ENCODE data around the gene GBX2.

Gene GBX2

DNA sequence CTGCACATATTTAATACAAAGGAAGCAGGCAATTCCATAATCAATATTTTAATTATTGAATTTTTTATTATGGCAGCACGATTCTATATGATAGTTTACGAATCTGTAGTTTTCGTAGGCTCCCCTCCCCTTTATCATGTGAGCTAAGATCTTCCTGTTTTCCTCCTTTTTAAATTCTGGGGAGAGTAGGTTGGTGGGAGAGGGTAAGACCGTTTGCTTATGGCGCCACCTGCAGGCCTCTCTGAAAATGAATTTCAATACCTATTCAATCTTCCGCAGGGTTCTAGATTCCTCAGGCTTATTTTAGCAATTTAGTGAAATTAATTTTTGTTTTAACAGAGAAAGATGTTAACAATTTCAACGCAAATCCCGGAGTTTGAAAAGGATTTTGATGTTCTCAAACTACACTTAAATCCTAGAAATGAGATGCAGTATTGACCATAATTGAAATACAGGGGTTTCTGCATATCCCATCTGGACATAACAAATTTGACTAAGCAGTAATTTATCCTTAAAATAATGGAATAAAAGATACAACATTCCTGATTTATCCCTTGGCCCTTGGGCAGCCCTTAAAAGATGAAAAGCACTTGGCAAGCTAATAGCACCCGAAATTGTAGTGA, 12.8 kb upstream of the GBX2 start:
- peak; percentile 12 for DNase-seq (ENCODE audit: low spot score)

DNA sequence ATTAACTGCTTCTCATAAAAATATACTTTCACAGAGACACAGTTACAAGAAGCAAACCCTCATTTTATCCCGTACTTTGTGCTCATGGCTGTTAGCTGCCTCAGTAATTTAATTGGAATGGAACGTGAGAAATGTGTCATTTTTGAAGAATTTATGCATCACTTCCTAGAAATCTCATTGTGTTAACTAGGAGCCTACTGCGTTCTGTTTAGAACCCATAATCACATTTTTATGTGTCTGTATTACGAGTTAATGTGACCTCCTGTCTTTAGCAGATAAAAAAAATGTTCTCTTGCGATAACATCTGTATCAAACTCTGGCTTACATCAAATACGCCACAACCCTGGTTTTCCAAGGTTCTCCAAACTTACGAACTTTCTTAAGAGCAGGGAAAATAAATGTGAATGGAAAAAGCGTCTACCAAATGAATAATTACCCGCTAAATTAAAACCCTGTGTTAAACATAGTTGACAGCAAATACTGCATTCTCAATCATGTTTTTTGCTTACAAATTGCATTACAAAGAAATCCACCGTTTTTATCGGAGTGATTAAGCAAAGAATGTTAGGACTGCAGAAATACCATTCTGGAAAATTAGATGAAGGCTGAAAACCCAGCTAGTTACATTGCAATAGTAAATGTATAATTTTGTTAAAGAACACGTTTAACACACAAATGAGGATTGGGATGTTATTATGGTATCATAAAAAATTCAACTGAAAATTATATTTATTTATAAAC, 12.1 kb upstream of the GBX2 start:
- no peak for DNase-seq (ENCODE audit: low spot score)

DNA sequence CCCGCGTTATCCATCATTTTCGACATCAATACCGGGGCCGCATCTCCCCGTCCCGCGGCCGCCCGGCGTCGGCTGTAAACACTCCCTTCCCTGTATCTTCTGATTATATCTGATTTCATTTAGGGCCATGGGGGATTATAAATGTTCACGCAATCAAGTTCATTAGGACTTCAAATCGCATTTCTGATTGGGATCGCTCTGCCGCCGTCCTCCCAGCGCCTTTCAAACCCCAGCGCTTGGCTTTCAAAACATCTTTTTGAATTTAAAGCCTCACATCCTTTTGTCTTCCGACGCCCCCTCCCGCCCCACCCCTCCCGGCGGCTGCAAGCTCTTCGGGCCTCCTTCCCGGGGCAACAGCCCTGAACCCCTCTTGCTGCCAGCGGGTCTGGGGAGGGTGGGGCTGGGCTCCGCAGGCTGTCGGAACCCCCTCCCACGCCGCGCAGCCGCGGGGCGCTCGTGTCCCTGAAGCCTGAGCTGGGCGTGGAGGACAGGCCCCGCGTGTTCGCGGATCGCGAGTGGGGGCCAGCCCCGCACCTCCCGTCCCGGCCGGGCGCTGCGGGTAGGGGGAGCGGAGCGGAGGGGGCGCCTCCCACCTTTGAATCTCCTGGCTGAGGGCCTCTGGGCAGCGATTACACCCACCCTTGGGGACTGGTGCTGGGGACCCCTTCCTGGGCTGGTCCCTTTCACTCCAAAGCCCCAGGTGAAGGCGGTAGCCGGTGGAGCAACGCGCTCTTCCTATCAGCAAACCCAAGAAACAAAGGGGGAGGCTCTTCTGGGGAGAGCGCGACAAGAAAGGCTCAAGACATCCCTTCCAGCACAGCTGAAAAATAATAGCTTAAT, 11.3 kb upstream of the GBX2 start:
- no peak for DNase-seq (ENCODE audit: low spot score)

DNA sequence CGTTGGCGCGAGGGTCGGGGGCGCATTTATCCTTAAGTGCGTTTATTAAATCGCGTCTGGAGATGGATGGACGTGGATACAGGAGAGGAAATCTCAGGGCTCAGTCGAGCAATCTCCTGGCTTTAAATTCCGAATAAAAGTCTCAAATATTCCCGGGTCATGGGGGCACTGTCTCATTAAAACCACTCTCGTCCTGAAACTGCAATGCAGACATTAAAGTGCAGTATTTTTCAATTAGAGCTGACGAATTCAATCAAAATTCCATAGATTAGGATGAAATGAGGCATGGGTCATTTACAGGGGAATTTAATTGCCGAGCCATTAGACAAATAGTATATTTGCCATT, 10.7 kb upstream of the GBX2 start:
- no peak for DNase-seq (ENCODE audit: low spot score)

DNA sequence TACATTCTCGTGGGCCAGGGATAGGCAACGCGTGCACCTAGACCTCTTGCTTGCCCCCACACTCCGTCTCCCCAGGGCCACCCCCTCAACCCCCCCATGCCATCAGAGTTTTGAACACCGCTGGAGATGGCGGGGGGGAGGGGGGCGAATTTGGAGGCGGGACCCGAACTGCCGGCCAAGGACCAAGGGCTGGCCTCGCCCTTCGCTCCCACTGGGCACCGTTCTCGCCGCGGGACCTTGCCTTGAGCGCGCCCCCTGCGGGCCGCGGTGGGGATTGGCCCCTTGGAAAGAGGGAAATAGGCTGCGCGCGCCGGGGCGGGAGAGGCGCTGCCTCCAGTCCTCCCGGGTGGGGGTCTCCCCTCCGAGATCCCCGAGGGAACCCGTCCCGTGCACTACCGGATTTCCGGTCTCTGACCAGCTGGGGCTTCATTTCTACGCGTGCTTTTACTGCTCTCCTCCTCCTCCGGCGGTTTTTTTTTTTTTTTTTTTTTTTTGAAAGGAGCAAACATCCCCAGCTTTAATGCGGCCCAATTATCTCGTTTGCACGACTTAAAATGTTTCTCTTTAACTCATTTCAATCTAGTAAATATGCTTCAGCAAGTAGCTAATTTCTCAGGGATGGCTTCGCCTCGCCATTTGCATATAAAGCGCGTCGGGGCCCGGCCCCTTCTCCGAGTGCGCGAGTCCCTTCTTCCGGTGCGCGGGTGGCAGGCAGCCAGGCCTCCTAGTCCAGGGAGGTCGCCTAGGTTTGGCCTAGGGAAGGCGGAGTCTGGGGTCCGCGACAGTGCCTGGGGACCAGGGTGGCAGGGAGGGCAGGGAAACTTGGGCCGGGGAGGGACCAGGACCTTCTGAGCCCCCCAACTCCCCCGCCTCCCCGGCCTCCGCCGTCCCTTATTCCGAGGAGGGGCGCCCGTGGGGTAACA, 10.0 kb upstream of the GBX2 start:
- no peak for DNase-seq (ENCODE audit: low spot score)

DNA sequence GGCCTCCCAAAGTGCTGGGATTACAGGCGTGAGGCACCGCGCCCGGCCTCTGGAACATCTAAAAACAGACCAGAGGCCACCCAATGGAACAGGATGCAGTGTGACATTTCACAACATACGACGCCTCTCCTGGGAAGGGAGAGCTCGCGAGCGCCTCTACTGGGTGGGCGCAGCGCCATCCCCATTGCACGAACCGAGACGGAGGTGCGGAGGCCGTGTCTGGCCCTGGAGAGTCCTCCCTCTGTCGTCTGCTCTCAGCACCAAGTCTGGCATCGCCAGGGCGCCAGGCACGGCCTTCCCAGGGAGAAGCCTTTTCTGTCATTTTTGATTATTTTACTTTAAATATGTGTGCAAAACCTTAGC, 9.4 kb upstream of the GBX2 start:
- DNase-seq (ENCODE audit: low spot score): no peak

DNA sequence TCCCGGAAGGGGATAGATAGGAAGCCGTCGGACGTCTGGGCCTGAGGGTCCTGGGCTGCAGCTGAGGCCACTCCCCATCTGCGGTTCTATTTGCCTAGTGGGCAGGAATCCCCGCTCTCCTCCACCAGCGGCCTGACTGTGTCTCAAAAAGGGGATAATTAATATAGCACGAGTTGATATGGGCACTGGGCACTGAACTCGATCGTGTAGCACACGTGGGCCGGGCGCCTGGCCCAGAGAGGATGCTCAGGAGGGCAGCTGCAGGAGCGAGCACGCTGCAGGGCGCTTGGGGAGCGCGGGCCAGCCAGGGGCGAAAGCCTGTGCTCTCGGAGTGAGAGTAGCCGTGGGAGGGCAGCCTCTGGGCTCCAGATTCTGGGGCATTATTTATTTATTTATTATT, 8.8 kb upstream of the GBX2 start:
- DNase-seq (ENCODE audit: low spot score): no peak

DNA sequence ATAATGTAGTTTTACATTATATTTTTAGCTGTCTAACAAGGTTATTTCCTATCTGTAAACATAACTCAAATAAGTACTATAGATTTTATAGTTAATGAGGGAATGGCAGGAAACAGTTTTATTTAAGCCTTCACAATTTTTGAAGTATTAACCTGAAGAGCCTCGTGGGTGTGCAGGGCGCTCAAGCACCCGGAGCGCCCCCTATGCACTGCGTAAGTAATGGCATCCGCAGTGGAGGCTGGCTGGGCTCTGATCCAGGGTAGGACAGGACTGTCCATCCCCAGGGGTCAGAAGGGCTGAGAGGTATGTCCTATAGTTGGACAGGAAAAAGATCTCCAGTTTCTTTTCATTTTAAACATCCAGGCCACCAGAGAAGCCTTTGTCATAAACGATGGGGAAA, 8.2 kb upstream of the GBX2 start:
- DNase-seq (ENCODE audit: low spot score): no peak

DNA sequence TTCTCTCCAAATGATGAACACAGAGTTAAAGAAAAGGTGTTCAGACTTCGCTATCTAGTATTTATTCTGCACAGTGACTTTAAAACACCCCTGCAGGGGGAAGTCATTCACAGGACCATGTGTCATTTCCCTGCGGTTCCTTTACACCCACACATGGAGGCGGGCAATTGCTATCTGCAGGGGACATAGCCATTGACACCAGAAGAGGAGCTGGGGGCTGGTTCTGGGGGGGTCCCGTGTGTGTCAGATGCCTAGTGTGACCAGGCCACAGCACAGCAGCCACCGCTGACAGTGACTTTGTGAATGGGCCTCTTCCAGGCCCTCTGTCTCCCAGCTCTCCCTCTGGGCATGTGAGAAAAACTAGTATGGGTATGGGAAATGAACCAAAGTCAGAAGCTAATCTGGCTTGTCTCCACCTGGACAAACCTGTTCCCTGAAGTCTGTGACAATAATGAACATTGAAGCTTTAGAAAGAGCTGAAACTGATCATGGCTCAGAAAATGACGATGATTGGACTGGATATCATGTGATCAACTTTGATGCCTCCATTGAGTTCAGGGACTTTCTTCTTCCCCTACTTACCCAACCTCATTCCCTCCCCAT, 7.5 kb upstream of the GBX2 start:
- DNase-seq (ENCODE audit: low spot score): no peak

DNA sequence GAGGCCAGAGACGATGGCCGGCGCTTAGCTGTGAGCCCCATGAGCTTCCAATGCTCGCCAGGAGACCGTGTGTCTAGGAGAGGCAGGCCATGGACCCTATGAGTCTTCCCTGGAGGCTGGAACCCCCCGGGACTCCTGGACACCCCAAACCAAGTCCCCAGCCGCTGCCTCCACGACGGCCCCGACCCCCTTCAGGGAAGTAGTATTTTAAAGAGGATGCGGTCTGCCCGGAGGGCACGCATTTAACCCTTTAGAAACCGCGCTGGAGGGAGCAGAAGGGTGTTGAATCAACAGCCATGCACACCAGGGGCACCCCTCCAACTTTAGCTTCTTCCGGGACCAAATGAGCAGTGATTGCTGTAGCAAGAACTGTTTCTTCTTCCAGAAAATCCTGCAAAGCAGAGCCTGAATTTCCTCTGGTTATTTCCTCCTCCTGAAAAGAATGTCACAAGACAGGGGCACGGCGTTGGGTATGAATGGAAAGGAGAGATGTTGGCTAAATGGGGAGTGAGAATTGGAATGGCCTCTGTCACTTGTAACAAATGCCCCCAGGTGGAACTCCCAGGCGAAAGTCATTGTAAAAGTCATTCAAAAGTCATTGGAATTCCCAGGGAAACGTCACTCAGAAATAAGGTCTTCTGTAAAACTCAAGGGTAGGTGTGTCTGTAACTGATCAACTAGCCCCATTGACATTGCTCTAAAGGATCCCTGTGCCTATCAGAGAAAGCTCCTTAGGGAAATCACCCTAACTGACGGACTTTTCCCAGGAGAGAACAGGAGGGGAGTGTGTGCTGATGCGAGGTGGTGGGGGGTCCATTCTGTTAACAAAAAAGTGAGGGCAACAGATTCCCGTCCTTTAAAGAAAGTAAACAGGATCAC, 5.8 kb upstream of the GBX2 start:
- DNase-seq (ENCODE audit: low spot score): no peak

DNA sequence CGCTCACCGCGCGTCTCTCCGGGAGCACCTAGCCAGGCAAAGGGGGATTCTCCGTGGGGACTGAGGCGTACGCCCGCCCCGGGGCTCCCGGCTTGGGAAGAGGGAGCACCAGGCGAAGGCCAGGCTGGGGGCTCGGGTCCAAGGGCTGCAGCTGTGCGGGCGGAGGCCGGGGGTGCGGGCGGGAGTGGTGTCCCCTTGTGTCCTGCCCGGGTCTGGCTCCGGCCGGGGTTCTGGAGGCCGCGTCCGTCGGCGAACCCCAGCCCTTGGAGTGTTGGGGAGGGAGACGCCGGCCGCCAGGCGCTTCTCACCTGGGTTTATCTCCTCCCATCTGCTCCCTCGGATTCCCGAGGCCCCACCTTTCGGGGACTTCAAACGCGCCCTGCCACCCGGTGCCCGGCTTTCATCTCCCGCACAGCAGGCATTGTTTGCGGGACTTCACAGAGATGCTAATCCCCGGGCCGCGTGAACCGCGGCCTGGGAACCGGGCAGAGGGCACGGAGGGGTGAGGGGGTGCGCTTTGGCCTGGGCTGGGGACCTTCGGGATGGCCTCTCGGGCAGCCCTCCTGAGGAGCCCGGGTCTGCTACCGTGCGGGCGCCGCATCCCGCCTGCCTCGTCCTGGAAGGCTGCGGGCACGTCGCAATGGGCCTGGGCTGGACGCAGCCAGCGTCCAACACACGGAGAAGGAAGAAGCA, 5.0 kb upstream of the GBX2 start:
- DNase-seq (ENCODE audit: low spot score): no peak

DNA sequence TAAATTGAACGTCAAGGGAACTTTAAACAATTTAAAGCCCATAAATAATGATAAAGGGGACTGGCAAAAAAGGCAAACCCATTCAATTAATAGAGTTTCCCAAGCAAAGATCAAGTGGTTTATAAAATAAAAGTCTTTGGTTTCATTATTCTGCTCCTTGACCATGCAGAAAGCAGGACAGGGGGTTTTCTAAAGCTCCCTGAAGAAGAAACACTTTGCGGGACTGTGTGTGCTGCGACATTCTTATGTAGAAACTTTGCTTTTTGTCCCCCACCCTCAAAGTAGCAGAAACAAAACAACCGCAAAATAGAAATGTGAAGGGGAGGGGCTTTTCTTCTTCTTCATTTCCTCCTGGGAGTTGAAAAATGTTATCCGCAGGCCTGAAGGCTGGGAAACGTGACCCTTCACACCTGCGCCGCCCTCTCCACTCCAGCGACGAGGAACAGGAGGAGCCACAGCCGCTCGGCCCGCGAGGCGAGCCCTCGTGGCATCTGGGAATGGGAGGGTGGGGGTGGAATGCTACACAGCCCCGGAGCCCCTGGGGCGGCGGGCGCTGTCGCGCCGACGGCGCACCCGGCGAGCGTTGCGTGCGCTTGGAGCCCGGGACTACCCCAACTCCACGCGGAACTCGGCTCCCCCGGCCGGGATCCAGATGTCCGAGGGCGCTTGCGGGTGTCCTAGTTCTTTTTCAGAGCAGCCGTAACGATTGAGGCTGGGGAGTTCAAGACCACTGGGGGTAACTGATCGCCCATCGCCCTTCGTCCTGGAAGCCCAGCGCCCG, 4.3 kb upstream of the GBX2 start:
- no peak for DNase-seq (ENCODE audit: low spot score)

DNA sequence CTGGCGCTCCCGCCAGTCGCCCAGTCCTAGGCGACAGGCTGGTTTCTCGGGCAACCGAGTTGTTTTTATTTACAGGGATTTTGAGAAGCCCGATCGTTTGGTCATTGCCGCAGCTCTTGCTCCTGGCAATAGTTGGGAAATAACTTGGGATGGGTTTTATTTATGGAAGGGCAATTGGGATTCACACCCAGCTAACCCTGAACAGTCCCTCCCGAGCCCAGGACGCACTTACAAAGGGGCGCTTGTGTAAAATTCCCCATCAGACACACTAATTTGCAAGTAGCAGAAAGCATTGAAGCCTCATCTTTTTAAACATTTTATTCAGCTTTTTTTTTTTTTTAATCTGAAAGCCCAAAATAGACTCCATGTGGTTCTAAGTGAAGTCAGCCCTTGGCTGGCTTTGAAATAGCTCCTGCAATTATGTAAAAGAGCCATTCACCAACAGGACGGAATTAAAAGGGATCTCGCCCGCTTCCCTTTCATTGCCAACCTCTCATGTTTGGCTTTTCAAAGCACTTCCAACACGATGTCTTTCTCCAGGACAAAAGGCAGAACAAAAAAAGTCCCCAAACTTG, 3.6 kb upstream of the GBX2 start:
- no peak for DNase-seq (ENCODE audit: low spot score)

DNA sequence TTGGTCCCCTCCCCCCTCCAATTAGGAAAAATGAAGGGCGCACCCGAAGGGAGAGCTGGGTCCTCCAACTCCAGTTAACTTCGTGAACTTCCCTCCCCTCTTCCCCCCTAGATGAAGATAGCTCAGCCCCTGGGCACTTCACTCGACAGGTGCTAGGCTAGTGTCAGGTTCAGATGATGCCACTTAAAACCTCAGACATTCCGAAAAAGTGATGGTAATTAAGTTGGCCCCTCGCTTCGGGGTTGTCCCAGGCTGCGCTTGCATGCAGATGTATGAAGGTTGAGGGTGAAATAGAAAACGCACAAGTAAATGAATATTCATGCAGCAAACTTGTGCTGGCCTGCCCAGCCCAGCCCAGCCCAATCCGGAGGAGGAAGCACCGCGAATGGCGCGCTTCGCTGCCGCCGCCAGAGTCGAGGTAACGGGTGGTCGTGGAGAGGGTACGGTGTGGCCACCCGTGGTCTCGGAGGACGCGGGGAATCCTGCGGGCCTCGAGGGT, 3.0 kb upstream of the GBX2 start:
- DNase-seq (ENCODE audit: low spot score): no peak

DNA sequence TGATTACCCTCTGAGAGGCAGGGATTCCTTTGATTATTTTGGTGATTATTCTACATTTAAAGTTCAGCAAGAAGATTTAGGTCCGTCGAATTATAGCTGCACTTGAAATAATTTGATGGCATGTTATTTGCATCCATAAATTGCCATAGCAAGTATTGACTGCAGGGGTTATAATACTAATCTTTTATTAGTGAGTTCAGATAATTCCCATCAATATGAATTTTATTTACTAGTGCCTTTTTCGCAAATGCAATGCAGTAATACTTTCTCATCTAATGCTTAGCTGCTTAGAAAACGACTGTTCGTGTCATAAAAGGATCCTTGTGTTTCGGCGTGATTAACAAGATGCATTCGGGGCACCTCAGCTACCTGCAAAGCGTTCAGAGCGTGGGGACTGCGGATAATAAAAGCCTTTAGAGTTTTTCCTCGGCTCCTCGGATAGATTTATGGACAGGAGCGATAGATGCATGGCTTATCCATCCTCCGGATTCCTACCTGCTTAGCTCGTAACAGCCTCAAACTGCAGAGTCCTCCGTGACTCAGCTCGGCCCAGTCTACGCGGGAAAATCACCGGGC, 2.5 kb upstream of the GBX2 start:
- DNase-seq (ENCODE audit: low spot score): no peak

DNA sequence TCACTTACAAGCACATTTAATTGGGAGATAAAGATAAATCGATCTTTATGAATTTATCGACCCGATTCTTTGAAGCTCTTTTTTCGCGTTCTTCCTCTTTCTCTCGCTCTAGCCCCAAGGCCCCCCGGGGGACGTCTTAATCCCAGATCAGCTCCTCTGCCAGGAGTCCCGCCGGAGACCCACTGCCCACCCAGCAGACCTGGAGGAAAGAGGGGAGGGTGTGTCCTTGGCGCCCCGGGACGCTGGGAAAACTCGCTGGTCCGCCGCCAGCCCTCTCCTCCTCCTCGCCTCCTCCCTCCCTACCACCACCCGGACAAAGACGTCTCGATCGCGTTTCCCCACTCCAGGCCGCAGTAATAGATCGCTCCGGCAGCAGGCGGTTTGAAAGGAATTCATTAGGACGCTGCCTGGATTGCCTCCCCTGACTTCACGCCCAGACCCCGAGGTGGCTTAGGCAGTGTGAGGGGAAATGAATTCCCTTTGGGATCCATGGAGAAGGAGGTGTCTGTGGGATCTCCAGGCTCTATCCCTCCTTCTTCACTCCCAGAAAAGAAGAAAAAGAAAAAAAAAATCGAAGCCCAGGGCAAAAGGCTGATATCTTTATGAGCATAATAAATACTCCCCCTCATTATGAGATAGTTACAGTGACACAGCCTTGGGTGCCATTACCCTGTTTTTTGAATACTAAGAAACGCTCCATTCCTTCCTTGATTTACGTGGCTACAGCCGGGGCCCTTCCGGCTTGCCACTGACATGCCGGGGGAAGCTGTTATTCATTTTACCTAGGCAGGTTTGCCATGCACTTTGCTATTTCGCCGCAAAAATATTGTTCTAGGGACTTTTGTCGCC, 1.8 kb upstream of the GBX2 start:
- DNase-seq (ENCODE audit: low spot score): no peak

DNA sequence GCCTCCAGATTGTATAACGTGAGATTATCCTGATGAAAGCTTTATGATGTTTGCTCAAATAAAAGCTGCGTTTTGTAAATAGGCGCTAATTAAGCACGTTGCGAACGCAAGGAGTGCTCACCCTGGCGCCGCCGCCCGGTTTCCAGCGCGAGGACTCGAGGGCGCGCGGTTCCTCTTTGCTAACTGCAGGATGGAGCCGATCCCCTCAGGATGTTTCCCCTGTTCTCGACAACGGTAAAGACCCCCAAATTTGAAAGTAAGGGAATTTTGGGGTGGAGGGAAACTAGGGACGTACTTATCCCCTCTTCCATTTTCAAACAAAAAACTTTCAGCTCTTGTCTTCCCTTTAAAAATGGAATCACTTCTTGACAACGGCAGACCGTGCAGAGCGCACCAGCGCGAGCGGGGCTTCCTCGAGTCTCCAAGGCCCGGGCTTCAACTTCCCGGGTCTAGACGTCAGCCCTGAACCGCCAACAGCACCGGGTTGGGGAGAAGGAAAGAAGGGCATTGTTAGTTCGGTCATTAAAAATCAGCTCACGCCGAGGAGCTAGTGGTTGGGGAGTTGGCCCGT, 1.1 kb upstream of the GBX2 start:
- no peak for DNase-seq (ENCODE audit: low spot score)
